Suprapubic skin (tissue), 4 donors: ENCODE measurements around the gene PYDC2. TPM values are rescaled to one million over a fixed set of nuclear protein-coding genes. Genes with fewer than 3 reads are reported as not detected.

Source experiments
- DNase-seq, 2 donors: peaks; one replicate each; pipeline ENCODE4 v3.0.0-alpha.2; 2019; ENCODE audit warnings: low spot score in 2 of 2
- H3K27ac ChIP-seq: fragments of 200-600 bp; sonication (generic); one replicate; pipeline ENCODE4 v1.5.1; 2019
- H3K27me3 ChIP-seq: fragments of 200-600 bp; sonication (generic); one replicate; pipeline ENCODE4 v1.5.1; 2019
- H3K36me3 ChIP-seq: fragments of 200-600 bp; sonication (generic); one replicate; pipeline ENCODE4 v1.5.1; 2019
- H3K4me1 ChIP-seq: fragments of 200-600 bp; sonication (generic); one replicate; pipeline ENCODE4 v1.5.1; 2019
- H3K4me3 ChIP-seq: fragments of 200-600 bp; sonication (generic); one replicate; pipeline ENCODE4 v1.5.1; 2019; ENCODE audit warnings: mild to moderate bottlenecking
- H3K9me3 ChIP-seq: fragments of 200-600 bp; sonication (generic); one replicate; pipeline ENCODE4 v1.5.1; 2019
- EP300 ChIP-seq: sonication (generic); formaldehyde crosslinking; IDR thresholded peaks from one replicate; pipeline ENCODE4 v1.6.1; 2017; ENCODE audit warnings: antibody characterized with exemption
- POLR2A ChIP-seq, 2 donors: fragments of 450-650 bp; IDR thresholded peaks; one replicate each; pipeline ENCODE4 v1.6.1; 2017; ENCODE audit warnings: antibody characterized with exemption in 2 of 2, mild to moderate bottlenecking in 2 of 2, moderate library complexity in 2 of 2
- POLR2AphosphoS5 ChIP-seq, 3 donors: sonication (generic); formaldehyde crosslinking; IDR thresholded peaks; one replicate each; pipeline ENCODE4 v1.6.1; 2017; ENCODE audit warnings: antibody characterized with exemption in 3 of 3
- WGBS: methylation state at CpG from one replicate; pipeline ENCODE4 v1.1.5; 2018; 5-methylcytosine and 5-hydroxymethylcytosine counted together
- total RNA-seq, 4 donors: library from RNA; depleted of rRNA; stranded (reverse); fragments of >200 nt; gene quantifications; one replicate each; pipeline ENCODE4 v1.1.0, GENCODE V29; 2016
- TF ChIP-seq, protein P1 (sequence below), 2 donors: fragments of 200-600 bp in 1 of 2; fragments of 450-650 bp in 1 of 2; sonication (generic) in 1 of 2; IDR thresholded peaks; one replicate each; pipeline ENCODE4 v1.5.1; 2016 to 2019; ENCODE audit warnings: antibody characterized with exemption in 2 of 2, mild to moderate bottlenecking in 1 of 2, moderate library complexity in 1 of 2

PYDC2 gene
- total RNA-seq, 4 donors from 2014 or later, result not detected

DNA sequence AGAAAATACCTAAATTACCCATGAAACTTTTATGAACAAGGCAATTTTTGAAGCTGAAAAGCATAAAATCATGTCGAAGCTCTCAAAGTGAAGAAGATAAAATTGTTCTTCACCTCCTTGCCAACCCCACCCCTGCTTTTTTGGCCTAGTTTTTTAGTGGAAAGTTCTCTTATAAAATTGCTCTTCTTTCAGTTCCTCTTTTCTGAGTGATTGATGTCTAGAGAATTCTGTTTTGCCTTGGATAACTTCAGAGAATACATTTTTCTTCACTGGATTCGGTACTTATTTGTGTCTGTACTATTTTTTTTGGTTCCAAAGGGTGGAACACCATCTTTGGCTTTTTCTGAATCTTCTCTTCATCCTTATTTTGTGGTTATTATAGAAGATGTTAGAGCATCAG lies 25.0 kb upstream of the PYDC2 start:
- no peak for DNase-seq
- WGBS, result 46% methylated on average over 2 of the region's 2 CpGs
- Histone ChIP-seq H3K36me3 (no peaks in the 10 kb centered on the region), H3K4me3 (no peak overlapping the region), H3K4me1 (no peaks in the 10 kb centered on the region), H3K9me3 (no peaks in the 10 kb centered on the region), H3K27ac (no peak overlapping the region), H3K27me3 (no peaks in the 10 kb centered on the region)
- TF ChIP-seq, protein P1, sequence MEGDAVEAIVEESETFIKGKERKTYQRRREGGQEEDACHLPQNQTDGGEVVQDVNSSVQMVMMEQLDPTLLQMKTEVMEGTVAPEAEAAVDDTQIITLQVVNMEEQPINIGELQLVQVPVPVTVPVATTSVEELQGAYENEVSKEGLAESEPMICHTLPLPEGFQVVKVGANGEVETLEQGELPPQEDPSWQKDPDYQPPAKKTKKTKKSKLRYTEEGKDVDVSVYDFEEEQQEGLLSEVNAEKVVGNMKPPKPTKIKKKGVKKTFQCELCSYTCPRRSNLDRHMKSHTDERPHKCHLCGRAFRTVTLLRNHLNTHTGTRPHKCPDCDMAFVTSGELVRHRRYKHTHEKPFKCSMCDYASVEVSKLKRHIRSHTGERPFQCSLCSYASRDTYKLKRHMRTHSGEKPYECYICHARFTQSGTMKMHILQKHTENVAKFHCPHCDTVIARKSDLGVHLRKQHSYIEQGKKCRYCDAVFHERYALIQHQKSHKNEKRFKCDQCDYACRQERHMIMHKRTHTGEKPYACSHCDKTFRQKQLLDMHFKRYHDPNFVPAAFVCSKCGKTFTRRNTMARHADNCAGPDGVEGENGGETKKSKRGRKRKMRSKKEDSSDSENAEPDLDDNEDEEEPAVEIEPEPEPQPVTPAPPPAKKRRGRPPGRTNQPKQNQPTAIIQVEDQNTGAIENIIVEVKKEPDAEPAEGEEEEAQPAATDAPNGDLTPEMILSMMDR (IDR thresholded peaks at IDR 0.05), result no peak
- no peak for TF ChIP-seq EP300
- no peak for TF ChIP-seq POLR2AphosphoS5 (IDR thresholded peaks at IDR 0.05)
- TF ChIP-seq POLR2A (IDR thresholded peaks at IDR 0.05), result no peak

DNA sequence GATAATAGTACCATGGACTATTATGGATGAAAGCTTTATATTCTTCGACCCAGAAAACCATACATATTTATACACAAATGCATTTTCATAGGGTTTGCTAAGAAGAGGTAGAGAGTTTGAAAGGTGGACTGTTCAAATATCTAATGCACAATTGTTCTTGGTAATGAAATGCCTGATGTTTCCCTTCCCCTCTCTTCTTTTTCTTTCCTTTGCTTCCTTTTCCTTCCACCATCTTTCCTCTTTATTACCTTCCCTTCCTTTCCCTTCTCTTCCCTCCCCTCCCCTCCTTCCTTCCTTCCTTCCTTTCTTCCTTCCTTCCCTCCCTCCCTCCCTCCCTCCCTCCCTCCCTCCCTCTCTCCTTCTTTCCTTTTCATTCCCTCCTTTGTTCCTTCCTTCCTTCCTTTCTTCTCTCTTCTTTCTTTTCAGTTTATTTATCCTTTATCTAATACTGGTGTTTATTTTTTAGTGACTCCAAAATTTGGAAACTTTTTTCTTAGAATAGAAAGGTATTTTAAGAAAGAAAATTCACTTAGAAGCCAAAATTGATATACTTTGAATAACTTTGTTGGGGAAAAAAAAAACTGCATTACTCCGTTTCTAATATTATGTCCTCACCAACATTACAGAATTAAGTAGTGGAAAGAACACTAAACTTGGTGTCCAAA lies 22.7 kb upstream of the PYDC2 start:
- TF ChIP-seq, protein P1 (IDR thresholded peaks at IDR 0.05), result no peak
- TF ChIP-seq POLR2A (IDR thresholded peaks at IDR 0.05) (no peak), POLR2AphosphoS5 (IDR thresholded peaks at IDR 0.05) (no peak), EP300 (no peak)
- WGBS, result 85% methylated on average over 2 of the region's 2 CpGs
- H3K9me3 ChIP-seq, result no peaks in the 10 kb centered on the region
- H3K4me1 ChIP-seq, result no peaks in the 10 kb centered on the region
- no peaks in the 10 kb centered on the region for H3K27me3 ChIP-seq
- H3K27ac ChIP-seq, result no peak overlapping the region
- no peak for DNase-seq
- H3K36me3 ChIP-seq, result no peaks in the 10 kb centered on the region
- H3K4me3 ChIP-seq, result no peak overlapping the region

DNA sequence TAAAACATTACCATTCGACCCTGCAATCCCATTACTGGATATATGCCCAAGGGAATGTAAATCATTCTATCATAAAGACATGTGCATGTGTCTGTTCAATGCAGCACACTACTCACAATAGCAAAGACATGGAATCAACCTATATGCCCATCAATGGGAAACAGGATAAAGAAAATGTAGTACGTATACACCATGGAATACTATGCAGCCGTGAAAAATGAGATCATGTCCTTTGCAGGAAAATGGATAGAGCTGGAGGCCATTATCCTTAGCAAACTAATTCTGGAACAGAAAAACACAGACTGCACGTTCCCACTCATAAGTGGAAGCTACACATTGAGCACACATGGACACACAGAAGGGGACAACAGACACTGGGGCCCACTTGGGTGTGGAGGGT lies 20.4 kb upstream of the PYDC2 start:
- H3K36me3 ChIP-seq, result no peaks in the 10 kb centered on the region
- no peaks in the 10 kb centered on the region for H3K9me3 ChIP-seq
- H3K4me3 ChIP-seq, result no peak overlapping the region
- no peaks in the 10 kb centered on the region for H3K4me1 ChIP-seq
- H3K27ac ChIP-seq, result no peak overlapping the region
- TF ChIP-seq POLR2AphosphoS5 (IDR thresholded peaks at IDR 0.05) (no peak), POLR2A (IDR thresholded peaks at IDR 0.05) (no peak), EP300 (no peak)
- TF ChIP-seq, protein P1 (IDR thresholded peaks at IDR 0.05), result no peak
- DNase-seq, result no peak
- H3K27me3 ChIP-seq, result no peaks in the 10 kb centered on the region
- 80% methylated on average over 4 of the region's 4 CpGs for WGBS

DNA sequence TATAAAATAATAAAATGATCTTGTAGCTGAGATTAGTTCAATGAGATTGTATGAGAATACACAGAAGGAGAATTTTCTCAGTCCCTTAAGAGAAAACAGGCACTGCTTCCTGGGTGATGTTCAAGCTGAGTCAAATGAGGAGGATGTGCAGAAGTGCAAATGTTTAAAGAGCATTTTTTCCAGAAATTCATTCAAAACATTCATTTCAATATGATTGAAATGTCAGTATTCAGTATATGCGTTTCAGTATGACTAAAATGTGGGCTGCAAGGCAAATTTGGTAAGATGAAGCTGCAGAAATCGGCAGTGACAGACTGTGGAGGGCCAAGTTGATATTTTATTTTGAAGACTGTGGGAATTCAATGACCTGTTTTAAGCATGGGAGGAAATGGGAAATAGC lies 19.3 kb upstream of the PYDC2 start:
- Histone ChIP-seq H3K4me1 (no peaks in the 10 kb centered on the region), H3K27me3 (no peaks in the 10 kb centered on the region), H3K9me3 (no peaks in the 10 kb centered on the region), H3K4me3 (no peak overlapping the region), H3K36me3 (no peaks in the 10 kb centered on the region), H3K27ac (no peak overlapping the region)
- TF ChIP-seq EP300 (no peak), POLR2A (IDR thresholded peaks at IDR 0.05) (no peak), POLR2AphosphoS5 (IDR thresholded peaks at IDR 0.05) (no peak)
- TF ChIP-seq, protein P1 (IDR thresholded peaks at IDR 0.05), result no peak
- no peak for DNase-seq
- 42% methylated on average over 2 of the region's 2 CpGs for WGBS

DNA sequence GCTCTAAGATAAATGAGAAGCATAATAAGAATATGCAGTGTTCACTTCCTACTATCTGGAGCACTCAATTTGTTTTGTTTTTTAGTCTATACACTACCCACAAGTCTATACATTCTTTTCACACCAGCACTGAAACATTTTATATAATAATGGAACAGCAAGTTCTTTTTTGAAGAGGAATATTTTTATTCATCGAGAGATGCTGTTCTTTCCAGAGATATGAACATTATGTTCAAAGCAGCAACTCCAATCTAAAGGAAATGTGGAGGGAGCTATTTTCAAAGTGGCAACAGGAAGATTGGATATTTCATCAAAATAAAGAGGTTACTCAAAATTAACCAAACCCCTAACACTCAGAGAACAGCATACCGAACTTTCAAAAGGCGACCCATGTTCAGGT lies 16.4 kb upstream of the PYDC2 start:
- Histone ChIP-seq H3K9me3 (no peaks in the 10 kb centered on the region), H3K4me1 (no peaks in the 10 kb centered on the region), H3K4me3 (no peak overlapping the region), H3K27ac (no peak overlapping the region), H3K36me3 (no peaks in the 10 kb centered on the region), H3K27me3 (no peaks in the 10 kb centered on the region)
- 89% methylated on average over 3 of the region's 3 CpGs for WGBS
- TF ChIP-seq, protein P1 (IDR thresholded peaks at IDR 0.05), result no peak
- DNase-seq, result no peak
